ENCODE data around the gene AKR1E2.

DNA sequence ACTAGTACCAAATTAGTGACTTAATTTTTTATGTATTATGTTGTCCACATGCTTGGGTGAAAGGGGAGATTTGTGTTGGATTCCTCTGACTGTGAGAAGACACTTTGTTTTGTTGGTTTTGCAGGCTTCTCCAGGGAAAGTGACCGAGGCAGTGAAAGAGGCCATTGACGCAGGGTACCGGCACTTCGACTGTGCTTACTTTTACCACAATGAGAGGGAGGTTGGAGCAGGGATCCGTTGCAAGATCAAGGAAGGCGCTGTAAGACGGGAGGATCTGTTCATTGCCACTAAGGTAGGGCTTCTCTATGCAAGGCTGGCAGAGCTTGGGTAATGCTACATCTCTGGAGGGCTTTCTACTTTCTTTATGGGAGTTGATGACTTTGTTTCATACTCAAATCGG, 4.5 kb downstream of the AKR1E2 start:
- TF ChIP-seq, protein P1, sequence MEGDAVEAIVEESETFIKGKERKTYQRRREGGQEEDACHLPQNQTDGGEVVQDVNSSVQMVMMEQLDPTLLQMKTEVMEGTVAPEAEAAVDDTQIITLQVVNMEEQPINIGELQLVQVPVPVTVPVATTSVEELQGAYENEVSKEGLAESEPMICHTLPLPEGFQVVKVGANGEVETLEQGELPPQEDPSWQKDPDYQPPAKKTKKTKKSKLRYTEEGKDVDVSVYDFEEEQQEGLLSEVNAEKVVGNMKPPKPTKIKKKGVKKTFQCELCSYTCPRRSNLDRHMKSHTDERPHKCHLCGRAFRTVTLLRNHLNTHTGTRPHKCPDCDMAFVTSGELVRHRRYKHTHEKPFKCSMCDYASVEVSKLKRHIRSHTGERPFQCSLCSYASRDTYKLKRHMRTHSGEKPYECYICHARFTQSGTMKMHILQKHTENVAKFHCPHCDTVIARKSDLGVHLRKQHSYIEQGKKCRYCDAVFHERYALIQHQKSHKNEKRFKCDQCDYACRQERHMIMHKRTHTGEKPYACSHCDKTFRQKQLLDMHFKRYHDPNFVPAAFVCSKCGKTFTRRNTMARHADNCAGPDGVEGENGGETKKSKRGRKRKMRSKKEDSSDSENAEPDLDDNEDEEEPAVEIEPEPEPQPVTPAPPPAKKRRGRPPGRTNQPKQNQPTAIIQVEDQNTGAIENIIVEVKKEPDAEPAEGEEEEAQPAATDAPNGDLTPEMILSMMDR (IDR thresholded peaks at IDR 0.05): no peak
- TF ChIP-seq POLR2AphosphoS5 (IDR thresholded peaks at IDR 0.05): no peak

Measured in upper lobe of left lung (tissue), 4 donors.